ENCODE results near the gene RUNX3. TPM values are rescaled to one million over a fixed set of nuclear protein-coding genes. Genes with fewer than 3 reads are reported as not detected.

Gene RUNX3
- total and polyA plus RNA-seq, 2 donors (not counting 3 experiments of a cell fraction or from before 2014, with no cell fraction given): not detected

- no peak for TF ChIP-seq FOS (IDR thresholded peaks at IDR 0.05; ENCODE audit: borderline replicate concordance, insufficient read depth, low read length)
- TF ChIP-seq EZH2 (IDR thresholded peaks at IDR 0.05; ENCODE audit: borderline replicate concordance, low read depth, low read length, severe bottlenecking): no peak
- no peak for TF ChIP-seq MYC (IDR thresholded peaks at IDR 0.05; ENCODE audit: low read depth, low read length)
- no peak for TF ChIP-seq POLR2AphosphoS5 (IDR thresholded peaks at IDR 0.05; ENCODE audit: insufficient read depth, low read depth, low read length)
- TF ChIP-seq POLR2A (IDR thresholded peaks at IDR 0.05; ENCODE audit: low read depth, low read length): no peak
- no peak for TF ChIP-seq MAX (IDR thresholded peaks at IDR 0.05; ENCODE audit: insufficient read depth, insufficient read length)
- TF ChIP-seq, protein P1, sequence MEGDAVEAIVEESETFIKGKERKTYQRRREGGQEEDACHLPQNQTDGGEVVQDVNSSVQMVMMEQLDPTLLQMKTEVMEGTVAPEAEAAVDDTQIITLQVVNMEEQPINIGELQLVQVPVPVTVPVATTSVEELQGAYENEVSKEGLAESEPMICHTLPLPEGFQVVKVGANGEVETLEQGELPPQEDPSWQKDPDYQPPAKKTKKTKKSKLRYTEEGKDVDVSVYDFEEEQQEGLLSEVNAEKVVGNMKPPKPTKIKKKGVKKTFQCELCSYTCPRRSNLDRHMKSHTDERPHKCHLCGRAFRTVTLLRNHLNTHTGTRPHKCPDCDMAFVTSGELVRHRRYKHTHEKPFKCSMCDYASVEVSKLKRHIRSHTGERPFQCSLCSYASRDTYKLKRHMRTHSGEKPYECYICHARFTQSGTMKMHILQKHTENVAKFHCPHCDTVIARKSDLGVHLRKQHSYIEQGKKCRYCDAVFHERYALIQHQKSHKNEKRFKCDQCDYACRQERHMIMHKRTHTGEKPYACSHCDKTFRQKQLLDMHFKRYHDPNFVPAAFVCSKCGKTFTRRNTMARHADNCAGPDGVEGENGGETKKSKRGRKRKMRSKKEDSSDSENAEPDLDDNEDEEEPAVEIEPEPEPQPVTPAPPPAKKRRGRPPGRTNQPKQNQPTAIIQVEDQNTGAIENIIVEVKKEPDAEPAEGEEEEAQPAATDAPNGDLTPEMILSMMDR (IDR thresholded peaks at IDR 0.05; ENCODE audit: extremely low read depth in 1 of 2, insufficient read depth in 1 of 2, low read depth in 1 of 2, low read length in 2 of 2): no peak
- Histone ChIP-seq H3K4me2 (ENCODE audit: insufficient read depth, low read length) (no peak overlapping the region), H3K27me3 (ENCODE audit: control insufficient read depth in 2 of 2, insufficient read depth in 2 of 2, low read length in 2 of 2) (peaks cover 6 to 20% of the 10 kb centered on the region in 2 experiments), H3K9me1 (replicated peaks; ENCODE audit: control insufficient read depth, extremely low read depth, insufficient read depth, low read length) (no peaks in the 10 kb centered on the region), H3K36me3 (ENCODE audit: control insufficient read depth in 2 of 2, extremely low read depth in 1 of 2, insufficient read depth in 2 of 2, low read length in 2 of 2) (no peaks in the 10 kb centered on the region), H2AFZ (ENCODE audit: low read depth, low read length) (no peak overlapping the region), H3K27ac (ENCODE audit: insufficient read depth, low read depth, low read length) (no peak overlapping the region), H3K9ac (replicated peaks; ENCODE audit: extremely low read depth, insufficient read depth, low read length) (no peak overlapping the region), H3K79me2 (ENCODE audit: control insufficient read depth, insufficient read depth, low read length) (no peaks in the 10 kb centered on the region), H3K4me1 (ENCODE audit: control insufficient read depth, extremely low read depth, insufficient read depth, low read length) (no peaks in the 10 kb centered on the region), H3K4me3 (replicated peaks in 1 of 3; ENCODE audit: insufficient read depth in 1 of 3, low read depth in 1 of 3, low read length in 3 of 3) (no peak overlapping the region), H3K9me3 (replicated peaks; ENCODE audit: control insufficient read depth, insufficient read depth, low read length) (no peaks in the 10 kb centered on the region), H4K20me1 (replicated peaks; ENCODE audit: control insufficient read depth, extremely low read depth, insufficient read depth, low read length) (no peaks in the 10 kb centered on the region)
- CTCF ChIA-PET: interaction anchor here (2.1 kb wide), 1 partner anchor 12 kb away, joined by 8 read pairs; no protein-coding TSS in a partner anchor
- DNase-seq (ENCODE audit: low read depth, low spot score): no peak
- dilution Hi-C loops (cut with MboI; ENCODE audit: extremely low pct_ligation_motif_present, low sequenced_read_pairs): no loop called here
- POLR2A ChIA-PET: no interaction called here
- no TSS peak for BruUV-seq (replicated peaks)
- intact Hi-C loops (cut with micrococcal nuclease): no loop called here
- FAIRE-seq: no peak
Observed at GRCh38 chr1:24886241-24886640, 43.8 kb downstream of the RUNX3 start.
